A172 (cell line): Measurements from ENCODE around the gene TBC1D5. TPM values are rescaled to one million over a fixed set of nuclear protein-coding genes. Genes with fewer than 3 reads are reported as not detected.

Source experiments
- DNase-seq: peaks from one replicate; pipeline ENCODE4 v3.0.0-alpha.2; 2015; ENCODE audit warnings: low spot score
- total RNA-seq: library from RNA; depleted of rRNA; stranded (reverse); fragments of >200 nt; shearing (Covaris generic); gene quantifications from 2 replicates; pipeline ENCODE4 v1.2.3, GENCODE V29; 2014

TBC1D5 gene
- total RNA-seq, 1 experiment from 2014 or later, result 115 TPM

DNA sequence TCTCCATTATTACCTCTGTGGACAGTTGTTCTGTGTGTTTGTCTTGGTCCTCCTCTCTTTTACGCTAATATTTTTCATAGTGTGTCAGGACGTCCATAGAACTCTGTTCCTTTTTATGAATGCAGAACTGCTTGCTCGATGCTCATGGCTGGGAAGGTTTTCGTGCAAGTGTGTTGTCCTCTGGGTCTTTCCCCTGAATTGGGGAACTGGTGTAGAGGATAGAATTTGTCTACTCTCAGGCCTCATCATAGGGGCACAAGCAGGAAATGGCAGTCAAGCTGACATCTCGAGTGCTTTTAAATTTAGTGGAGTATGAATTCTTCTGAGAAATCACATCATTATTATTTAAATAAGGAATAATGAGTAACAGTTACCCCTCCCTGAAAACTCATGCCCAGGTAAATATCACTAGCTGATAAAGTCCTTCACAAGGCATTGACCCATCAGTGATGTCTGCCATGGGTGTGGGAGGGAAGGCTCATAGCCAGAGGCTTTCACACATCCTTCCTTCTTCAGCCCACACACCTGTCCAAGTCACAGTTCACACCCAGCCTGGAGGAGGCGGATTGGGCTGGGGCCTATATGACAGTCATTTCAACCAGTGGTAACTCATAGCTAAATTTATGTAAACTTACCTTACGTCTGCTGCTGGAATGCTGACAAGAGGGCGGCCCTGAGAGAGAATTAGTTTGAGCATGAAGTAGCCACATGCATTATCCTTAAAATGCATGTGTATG lies 631.6 kb downstream of the TBC1D5 start:
- no peak for DNase-seq
